GM18505 (cell line): ENCODE measurements around the gene IRF5.

ENCODE experiments used
- ATAC-seq: cut with Tn5 transposase; IDR thresholded peaks from one replicate; pipeline ENCODE4 v1.9.1; 2021; ENCODE audit not compliant: unreplicated experiment
- POLR2A ChIP-seq: IDR thresholded peaks from 4 replicates; pipeline ENCODE4 v1.6.1; 2011; ENCODE audit warnings: borderline replicate concordance; ENCODE audit not compliant: insufficient read depth, insufficient read length; ENCODE audit errors: extremely low read depth

Gene IRF5

DNA sequence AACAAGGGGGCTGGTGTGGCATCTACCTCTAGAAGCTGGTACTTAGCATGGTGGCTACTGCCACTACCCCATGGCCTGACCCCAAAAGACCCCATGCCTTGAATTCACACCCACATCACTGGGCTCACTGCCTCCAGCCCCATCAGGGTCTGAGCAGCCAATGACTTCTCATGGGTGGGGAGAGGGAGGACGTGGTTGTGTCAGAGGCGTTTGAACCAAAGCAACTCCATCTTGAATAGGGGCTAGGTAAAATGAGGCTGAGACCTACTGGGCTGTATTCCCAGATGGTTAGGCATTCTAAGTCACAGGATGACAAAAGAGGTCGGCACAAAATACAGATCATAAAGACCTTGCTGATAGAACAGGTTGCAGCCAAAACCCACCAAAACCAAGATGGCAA lies 42.4 kb upstream of the IRF5 start:
- no peak for ATAC-seq
- TF ChIP-seq POLR2A: no peak

- ATAC-seq: no peak
- no peak for TF ChIP-seq POLR2A
Observed at GRCh38 chr7:128899392-128899791, 38.3 kb upstream of the IRF5 start.

DNA sequence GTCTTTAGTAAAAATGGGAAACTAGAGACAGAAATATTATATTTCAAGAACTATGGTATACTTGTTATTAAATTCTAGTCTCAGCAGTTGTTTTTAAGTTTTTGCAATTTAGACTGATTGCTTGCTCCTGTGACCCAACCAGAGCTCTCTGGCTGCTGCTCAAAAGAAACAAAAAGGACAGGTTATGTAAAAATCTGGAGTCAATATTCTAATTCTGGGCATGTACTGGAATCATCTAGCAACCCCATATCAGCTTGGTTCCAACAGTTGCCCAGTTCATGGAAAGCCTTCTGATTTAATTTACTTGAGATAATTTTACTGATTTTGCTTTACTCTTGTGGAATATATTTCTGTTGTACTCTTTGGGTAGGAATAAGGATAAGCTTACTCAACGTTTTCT lies 37.5 kb upstream of the IRF5 start:
- no peak for ATAC-seq
- TF ChIP-seq POLR2A: no peak

DNA sequence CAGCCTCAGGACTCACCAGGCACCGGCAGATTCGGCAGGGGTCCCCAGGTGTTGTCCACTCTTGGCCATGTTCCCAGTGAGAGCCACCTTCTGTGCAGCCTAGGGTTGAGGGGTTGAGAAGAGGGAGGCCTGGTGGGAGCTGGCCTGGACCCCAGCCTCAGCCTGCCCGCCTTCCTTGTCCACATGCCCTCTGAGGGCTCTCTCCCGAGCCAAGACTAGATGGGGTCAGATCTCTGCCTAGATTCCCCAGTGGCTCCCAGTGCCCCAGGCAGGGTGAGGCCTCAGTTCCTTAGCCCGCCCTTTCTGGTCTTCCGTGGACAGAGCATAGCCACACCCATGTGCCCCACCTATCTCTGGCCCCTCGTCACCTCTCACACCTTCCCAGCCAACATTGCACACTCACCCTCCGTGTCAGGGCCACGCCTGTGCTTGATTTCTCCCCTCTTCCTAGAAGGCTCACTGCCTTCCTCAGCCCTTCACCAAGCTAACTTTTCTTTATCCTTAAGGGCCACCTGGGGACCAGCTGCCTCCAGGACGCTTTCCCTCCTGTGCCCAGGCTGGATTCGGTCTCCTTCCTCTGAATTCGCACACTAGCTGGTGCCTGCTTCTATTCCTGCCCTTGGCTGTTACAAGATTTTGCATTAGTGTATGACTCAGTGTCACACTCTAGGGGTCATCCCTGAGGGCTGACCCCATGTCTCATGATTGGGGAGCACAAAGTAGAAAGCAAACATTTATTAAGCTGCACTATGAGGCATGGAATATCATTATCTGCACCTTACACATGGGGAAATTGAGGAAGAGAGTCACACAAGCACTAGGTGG lies 34.8 kb upstream of the IRF5 start:
- ATAC-seq: no peak
- no peak for TF ChIP-seq POLR2A

GRCh38 chr7:128903621-128904361 lies 33.9 kb upstream of the IRF5 start:
- no peak for ATAC-seq
- TF ChIP-seq POLR2A: no peak

- no peak for TF ChIP-seq POLR2A
- ATAC-seq: no peak
Observed at GRCh38 chr7:128904381-128905197, 33.1 kb upstream of the IRF5 start.

- TF ChIP-seq POLR2A: no peak
- ATAC-seq: no peak
Observed at GRCh38 chr7:128906001-128906765, 31.5 kb upstream of the IRF5 start.

GRCh38 chr7:128906766-128907559 lies 30.8 kb upstream of the IRF5 start:
- no peak for TF ChIP-seq POLR2A
- ATAC-seq: no peak

GRCh38 chr7:128908750-128909624 lies 28.7 kb upstream of the IRF5 start:
- TF ChIP-seq POLR2A: no peak

DNA sequence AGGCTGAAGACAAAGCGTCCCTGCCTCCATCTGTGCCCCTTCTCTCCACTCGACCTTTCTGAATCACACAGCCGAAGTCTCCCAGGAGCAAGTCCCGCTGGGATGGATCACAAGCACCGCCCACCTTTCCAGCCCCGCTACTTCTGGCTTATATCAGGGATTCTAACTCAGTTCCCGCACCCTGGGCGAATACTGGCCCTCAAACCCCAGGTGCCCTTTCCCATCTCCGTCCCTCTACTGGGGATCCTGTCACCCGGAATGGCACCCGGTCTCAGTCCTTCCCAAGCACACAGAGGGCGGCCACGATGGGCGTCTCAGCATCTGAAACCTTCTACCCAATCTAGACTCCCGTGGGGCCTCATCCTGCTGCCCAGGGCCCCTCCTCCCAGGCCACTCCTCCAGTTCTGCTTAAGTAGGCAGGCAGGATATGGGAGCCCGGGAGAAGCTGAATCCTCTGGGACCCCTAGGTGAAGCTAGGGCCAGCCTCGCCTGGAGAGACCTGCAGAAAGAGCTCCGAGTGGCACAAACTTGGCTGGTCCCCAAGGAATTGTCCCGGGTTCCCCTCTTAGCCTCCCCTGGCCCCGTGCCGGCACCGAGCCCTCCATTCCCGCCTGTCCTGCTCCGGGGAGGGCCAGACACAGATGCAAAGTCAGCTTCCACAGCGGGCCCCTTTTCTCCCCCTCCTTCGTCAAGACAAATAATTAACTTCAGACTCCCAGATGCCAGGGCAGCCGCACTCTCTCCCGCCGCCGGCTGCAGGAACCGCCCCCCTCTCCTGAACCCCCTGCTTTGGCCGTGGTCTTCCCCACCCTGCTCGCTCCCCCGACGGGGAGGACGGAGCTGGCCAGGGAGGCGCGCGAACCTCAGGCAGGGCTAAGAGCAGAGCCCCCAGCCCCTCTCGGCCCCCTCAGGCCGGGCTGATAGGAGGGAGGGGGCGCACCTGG lies 27.8 kb upstream of the IRF5 start:
- no peak for TF ChIP-seq POLR2A
- no peak for ATAC-seq

More at GRCh38 chr7:128908750-128909624, 28.7 kb upstream of the IRF5 start:
- ATAC-seq: no peak
